Endothelial cell of umbilical vein (primary cell): ENCODE data around the gene USHBP1. TPM values are rescaled to one million over a fixed set of nuclear protein-coding genes. Genes with fewer than 3 reads are reported as not detected.

Experiments
- BruUV-seq: library from RNA; stranded (reverse); fragments of 400-500 nt; replicated peaks from 2 replicates; lab custom pipeline; 2021; lab: Mats Ljungman, UMichigan
- CTCF ChIA-PET: fragments of 300-600, 350-600 bp; sonication (Branson Sonifier 250); formaldehyde crosslinking; loops from one replicate; lab custom pipeline; 2021; ENCODE audit warnings: antibody characterized with exemption, inconsistent platforms; lab: Charles Lee
- POLR2A ChIA-PET: fragments of 300-600, 350-600 bp; sonication (Branson Sonifier 250); formaldehyde crosslinking; loops from one replicate; lab custom pipeline; 2021; ENCODE audit warnings: antibody characterized with exemption, inconsistent platforms; lab: Charles Lee
- DNase-seq: peaks from one replicate; pipeline ENCODE4 v3.0.0-alpha.2; 2011; ENCODE audit warnings: low read depth, low spot score
- FAIRE-seq: peaks from 2 replicates; lab custom pipeline; 2011; peaks lifted over from hg19 to GRCh38; lab: Jason Lieb, UNC
- H2AFZ ChIP-seq: 2 replicates; pipeline ENCODE4 v1.6.0; 2012; ENCODE audit warnings: low read depth, low read length, control low read depth, inconsistent platforms
- H3K27ac ChIP-seq: 2 replicates; pipeline ENCODE4 v1.5.1; 2011; ENCODE audit warnings: low read depth, mild to moderate bottlenecking, control low read depth, low read length, moderate library complexity; ENCODE audit not compliant: insufficient read depth
- H3K27me3 ChIP-seq, 2 experiments: 2 replicates each; pipeline versions ENCODE4 v1.6.0 to v1.6.1; 2011; ENCODE audit warnings: low read length in 2 of 2, mixed read lengths in 1 of 2; ENCODE audit not compliant: control insufficient read depth in 2 of 2, insufficient read depth in 2 of 2
- H3K36me3 ChIP-seq, 2 experiments: 2 replicates in 1 of 2; 3 replicates in 1 of 2; pipeline ENCODE4 v1.5.1; 2011; ENCODE audit warnings: low read length in 2 of 2, mild to moderate bottlenecking in 1 of 2, moderate library complexity in 1 of 2; ENCODE audit not compliant: control insufficient read depth in 2 of 2, insufficient read depth in 2 of 2; ENCODE audit errors: extremely low read depth in 1 of 2
- H3K4me1 ChIP-seq: 3 replicates; pipeline ENCODE4 v1.5.1; 2011; ENCODE audit warnings: mild to moderate bottlenecking, low read length; ENCODE audit not compliant: control insufficient read depth, insufficient read depth; ENCODE audit errors: extremely low read depth
- H3K4me2 ChIP-seq: 2 replicates; pipeline ENCODE4 v1.6.1; 2011; ENCODE audit warnings: low read length, control low read depth, mixed read lengths; ENCODE audit not compliant: insufficient read depth
- H3K4me3 ChIP-seq, 3 experiments: fragments of 200-600 bp in 1 of 3; sonication (generic), shearing (Covaris generic) in 1 of 3; replicated peaks in 1 of 3; 2 replicates each; pipeline ENCODE4 v1.5.1; 2011 to 2016; ENCODE audit warnings: control low read depth in 3 of 3, low read length in 3 of 3, mild to moderate bottlenecking in 2 of 3, inconsistent platforms in 1 of 3, low read depth in 1 of 3, moderate library complexity in 1 of 3; ENCODE audit not compliant: insufficient read depth in 1 of 3
- H3K79me2 ChIP-seq: 2 replicates; pipeline ENCODE4 v1.6.0; 2012; ENCODE audit warnings: low read length, inconsistent platforms; ENCODE audit not compliant: control insufficient read depth, insufficient read depth
- H3K9ac ChIP-seq: replicated peaks from 2 replicates; pipeline ENCODE3; 2011; ENCODE audit warnings: low read length, control low read depth; ENCODE audit not compliant: insufficient read depth; ENCODE audit errors: extremely low read depth
- H3K9me1 ChIP-seq: replicated peaks from 3 replicates; pipeline ENCODE4 v1.6.0; 2011; ENCODE audit warnings: mild to moderate bottlenecking, low read length; ENCODE audit not compliant: control insufficient read depth, insufficient read depth; ENCODE audit errors: extremely low read depth
- H3K9me3 ChIP-seq: replicated peaks from 2 replicates; pipeline ENCODE4 v1.5.1; 2012; ENCODE audit warnings: low read length, inconsistent platforms; ENCODE audit not compliant: control insufficient read depth, insufficient read depth
- H4K20me1 ChIP-seq: replicated peaks from 2 replicates; pipeline ENCODE3; 2011; ENCODE audit warnings: mild to moderate bottlenecking, low read length; ENCODE audit not compliant: control insufficient read depth, insufficient read depth; ENCODE audit errors: extremely low read depth
- EZH2 ChIP-seq: IDR thresholded peaks from 2 replicates; pipeline ENCODE4 v1.6.1; 2012; ENCODE audit warnings: borderline replicate concordance, low read depth, mild to moderate bottlenecking, moderate library complexity, low read length, inconsistent platforms; ENCODE audit not compliant: severe bottlenecking
- FOS ChIP-seq: IDR thresholded peaks from 2 replicates; pipeline ENCODE4 v1.6.1; 2011; ENCODE audit warnings: mild to moderate bottlenecking, low read length, moderate library complexity, borderline replicate concordance; ENCODE audit not compliant: insufficient read depth
- GATA2 ChIP-seq: IDR thresholded peaks from 2 replicates; pipeline ENCODE4 v1.7.0; 2011; ENCODE audit warnings: low read depth, mild to moderate bottlenecking, moderate library complexity, mixed read lengths, low read length; ENCODE audit not compliant: insufficient read length, insufficient read depth
- JUN ChIP-seq: IDR thresholded peaks from 2 replicates; pipeline ENCODE4 v1.6.1; 2011; ENCODE audit warnings: borderline replicate concordance, low read depth; ENCODE audit not compliant: insufficient read length, insufficient read depth
- MYC ChIP-seq: IDR thresholded peaks from one replicate; pipeline ENCODE4 v1.6.1; 2011; ENCODE audit warnings: mild to moderate bottlenecking, low read depth, low read length
- POLR2A ChIP-seq: IDR thresholded peaks from 2 replicates; pipeline ENCODE4 v1.6.1; 2012; ENCODE audit warnings: low read depth, mild to moderate bottlenecking, control low read depth, low read length
- POLR2AphosphoS5 ChIP-seq: IDR thresholded peaks from 2 replicates; pipeline ENCODE4 v1.6.1; 2012; ENCODE audit warnings: low read depth, mild to moderate bottlenecking, control low read depth, low read length, moderate library complexity; ENCODE audit not compliant: insufficient read depth
- dilution Hi-C: fragments of 300-500 bp; cut with MboI; formaldehyde crosslinking; loops from one replicate; pipeline ENCODE4 v1.15.0; 2019; ENCODE audit warnings: low sequenced_read_pairs; ENCODE audit not compliant: extremely low pct_ligation_motif_present
- intact Hi-C: fragments of 100-400 bp; cut with micrococcal nuclease; formaldehyde crosslinking; loops from one replicate; pipeline ENCODE4 v1.10.0; 2022
- polyA plus RNA-seq, 4 experiments: library from polyadenylated mRNA; depleted of rRNA in 3 of 4; stranded (reverse) in 3 of 4; unstranded in 1 of 4; fragments of >200 nt; gene quantifications; 2 replicates each; pipeline versions ENCODE4 v1.2.1 to v1.2.3, GENCODE V29; 2011 to 2012; ENCODE audit warnings: missing spikeins in 1 of 4
- total RNA-seq: library from RNA; stranded (reverse); gene quantifications from 2 replicates; pipeline ENCODE4 v1.2.3, GENCODE V29; 2021
- TF ChIP-seq, protein P1 (sequence below): IDR thresholded peaks from 2 replicates; pipeline ENCODE4 v1.6.1; 2011; ENCODE audit not compliant: insufficient read depth, insufficient read length
- TF ChIP-seq, protein P2 (sequence below), 2 donors: IDR thresholded peaks; 1 replicate in 1 of 2; 2 replicates in 1 of 2; pipeline ENCODE4 v1.5.1; 2011; ENCODE audit warnings: low read length in 2 of 2, mild to moderate bottlenecking in 2 of 2, moderate library complexity in 2 of 2, control low read depth in 1 of 2, inconsistent platforms in 1 of 2, low read depth in 1 of 2; ENCODE audit not compliant: insufficient read depth in 1 of 2; ENCODE audit errors: extremely low read depth in 1 of 2

The USHBP1 gene
- total and polyA plus RNA-seq, 2 donors (not counting 3 experiments of a cell fraction or from before 2014, with no cell fraction given), result 14.8 to 20.4 TPM

GRCh38 chr19:17294051-17294891 lies 29.7 kb upstream of the USHBP1 start:
- Histone ChIP-seq H3K27ac (no peak overlapping the region), H3K4me3 (no peak overlapping the region), H3K9me3 (no peaks in the 10 kb centered on the region), H3K27me3 (no peaks in the 10 kb centered on the region), H3K4me1 (peaks cover 12% of the 10 kb centered on the region), H3K9me1 (no peaks in the 10 kb centered on the region), H3K9ac (no peak overlapping the region), H3K36me3 (peaks cover 0 to 3% of the 10 kb centered on the region in 2 experiments), H2AFZ (no peak overlapping the region), H3K79me2 (no peaks in the 10 kb centered on the region), H3K4me2 (no peak overlapping the region), H4K20me1 (no peaks in the 10 kb centered on the region)
- TF ChIP-seq POLR2A (no peak), JUN (no peak), MYC (no peak), GATA2 (no peak), POLR2AphosphoS5 (no peak), FOS (no peak), EZH2 (no peak)
- TF ChIP-seq, protein P1, sequence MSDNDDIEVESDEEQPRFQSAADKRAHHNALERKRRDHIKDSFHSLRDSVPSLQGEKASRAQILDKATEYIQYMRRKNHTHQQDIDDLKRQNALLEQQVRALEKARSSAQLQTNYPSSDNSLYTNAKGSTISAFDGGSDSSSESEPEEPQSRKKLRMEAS, result no peak
- TF ChIP-seq, protein P2, sequence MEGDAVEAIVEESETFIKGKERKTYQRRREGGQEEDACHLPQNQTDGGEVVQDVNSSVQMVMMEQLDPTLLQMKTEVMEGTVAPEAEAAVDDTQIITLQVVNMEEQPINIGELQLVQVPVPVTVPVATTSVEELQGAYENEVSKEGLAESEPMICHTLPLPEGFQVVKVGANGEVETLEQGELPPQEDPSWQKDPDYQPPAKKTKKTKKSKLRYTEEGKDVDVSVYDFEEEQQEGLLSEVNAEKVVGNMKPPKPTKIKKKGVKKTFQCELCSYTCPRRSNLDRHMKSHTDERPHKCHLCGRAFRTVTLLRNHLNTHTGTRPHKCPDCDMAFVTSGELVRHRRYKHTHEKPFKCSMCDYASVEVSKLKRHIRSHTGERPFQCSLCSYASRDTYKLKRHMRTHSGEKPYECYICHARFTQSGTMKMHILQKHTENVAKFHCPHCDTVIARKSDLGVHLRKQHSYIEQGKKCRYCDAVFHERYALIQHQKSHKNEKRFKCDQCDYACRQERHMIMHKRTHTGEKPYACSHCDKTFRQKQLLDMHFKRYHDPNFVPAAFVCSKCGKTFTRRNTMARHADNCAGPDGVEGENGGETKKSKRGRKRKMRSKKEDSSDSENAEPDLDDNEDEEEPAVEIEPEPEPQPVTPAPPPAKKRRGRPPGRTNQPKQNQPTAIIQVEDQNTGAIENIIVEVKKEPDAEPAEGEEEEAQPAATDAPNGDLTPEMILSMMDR (IDR thresholded peaks at IDR 0.05; ENCODE audit: extremely low read depth in 1 of 2, insufficient read depth in 1 of 2, low read depth in 1 of 2, low read length in 2 of 2), result no peak
- intact Hi-C loops (no loop called here), dilution Hi-C loops (no loop called here)
- CTCF ChIA-PET, result interaction anchor here (0.8 to 4.4 kb wide), 6 partner anchors 10 to 97 kb away, joined by 3 to 70 read pairs (median 9); partner anchors contain the start of genes ABHD8, ANKLE1 and MRPL34
- peak; percentile 26 for FAIRE-seq
- no TSS peak for BruUV-seq
- POLR2A ChIA-PET, result no interaction called here
- DNase-seq, result no peak
